ENCODE data around the gene ISM2.
A peak's percentile ranks its signal among the peaks of the same experiment; 100 is the strongest.

The ISM2 gene

GRCh38 chr14:77495334-77495733, 3.3 kb downstream of the ISM2 start:
- no peak overlapping the region for H3K4me3 ChIP-seq
- H3K9me3 ChIP-seq: no peaks in the 10 kb centered on the region
- TF ChIP-seq CTCF (IDR thresholded peaks at IDR 0.05): no peak
- H3K4me1 ChIP-seq: peaks cover 0 to 18% (median 15%) of the 10 kb centered on the region in 4 donors
- H3K36me3 ChIP-seq: no peaks in the 10 kb centered on the region
- DNase-seq: no peak
- intact Hi-C loops (cut with DNase I; ENCODE audit: low total_unique reads): no loop called here
- H3K27me3 ChIP-seq: peaks cover 5 to 40% of the 10 kb centered on the region in 2 donors
- H3K27ac ChIP-seq: no peak overlapping the region

GRCh38 chr14:77491056-77491455, 7.6 kb downstream of the ISM2 start:
- Histone ChIP-seq H3K27me3 (peaks cover 0 to 5% of the 10 kb centered on the region in 2 donors), H3K4me1 (no peaks in the 10 kb centered on the region), H3K9me3 (no peaks in the 10 kb centered on the region), H3K36me3 (no peaks in the 10 kb centered on the region), H3K4me3 (no peak overlapping the region), H3K27ac (no peak overlapping the region)
- TF ChIP-seq CTCF (IDR thresholded peaks at IDR 0.05): no peak
- no peak for DNase-seq
- intact Hi-C loops (cut with DNase I; ENCODE audit: low total_unique reads): no loop called here

- DNase-seq: peak in 1 of 2 donors; percentile 12
- H3K27me3 ChIP-seq: peaks cover 0 to 5% of the 10 kb centered on the region in 2 donors
- H3K27ac ChIP-seq: no peak overlapping the region
- no peaks in the 10 kb centered on the region for H3K4me1 ChIP-seq
- no peaks in the 10 kb centered on the region for H3K9me3 ChIP-seq
- intact Hi-C loops (cut with DNase I; ENCODE audit: low total_unique reads): no loop called here
- TF ChIP-seq CTCF (IDR thresholded peaks at IDR 0.05): no peak
- no peaks in the 10 kb centered on the region for H3K36me3 ChIP-seq
- H3K4me3 ChIP-seq: no peak overlapping the region
Measured at GRCh38 chr14:77490347-77490986, 8.1 kb downstream of the ISM2 start.

GRCh38 chr14:77489041-77489440, 9.6 kb downstream of the ISM2 start:
- no peaks in the 10 kb centered on the region for H3K36me3 ChIP-seq
- no peak overlapping the region for H3K27ac ChIP-seq
- H3K4me1 ChIP-seq: no peaks in the 10 kb centered on the region
- no peaks in the 10 kb centered on the region for H3K9me3 ChIP-seq
- no peaks in the 10 kb centered on the region for H3K27me3 ChIP-seq
- intact Hi-C loops (cut with DNase I; ENCODE audit: low total_unique reads): no loop called here
- no peak overlapping the region for H3K4me3 ChIP-seq
- TF ChIP-seq CTCF (IDR thresholded peaks at IDR 0.05): no peak
- no peak for DNase-seq

GRCh38 chr14:77488558-77488957, 10.1 kb downstream of the ISM2 start:
- intact Hi-C loops (cut with DNase I; ENCODE audit: low total_unique reads): no loop called here
- TF ChIP-seq CTCF (IDR thresholded peaks at IDR 0.05): no peak
- no peak overlapping the region for H3K27ac ChIP-seq
- H3K27me3 ChIP-seq: no peaks in the 10 kb centered on the region
- H3K9me3 ChIP-seq: no peaks in the 10 kb centered on the region
- no peaks in the 10 kb centered on the region for H3K36me3 ChIP-seq
- no peaks in the 10 kb centered on the region for H3K4me1 ChIP-seq
- DNase-seq: no peak
- no peak overlapping the region for H3K4me3 ChIP-seq
